ENCODE measurements around the gene ESD.

ESD gene

GRCh38 chr13:46745062-46745461, 51.9 kb downstream of the ESD start:
- no peak for DNase-seq

GRCh38 chr13:46743191-46743590, 53.8 kb downstream of the ESD start:
- no peak for DNase-seq

GRCh38 chr13:46739447-46740098, 57.4 kb downstream of the ESD start:
- no peak for DNase-seq

GRCh38 chr13:46738766-46739165, 58.2 kb downstream of the ESD start:
- no peak for DNase-seq

GRCh38 chr13:46738055-46738454, 58.9 kb downstream of the ESD start:
- no peak for DNase-seq

DNA sequence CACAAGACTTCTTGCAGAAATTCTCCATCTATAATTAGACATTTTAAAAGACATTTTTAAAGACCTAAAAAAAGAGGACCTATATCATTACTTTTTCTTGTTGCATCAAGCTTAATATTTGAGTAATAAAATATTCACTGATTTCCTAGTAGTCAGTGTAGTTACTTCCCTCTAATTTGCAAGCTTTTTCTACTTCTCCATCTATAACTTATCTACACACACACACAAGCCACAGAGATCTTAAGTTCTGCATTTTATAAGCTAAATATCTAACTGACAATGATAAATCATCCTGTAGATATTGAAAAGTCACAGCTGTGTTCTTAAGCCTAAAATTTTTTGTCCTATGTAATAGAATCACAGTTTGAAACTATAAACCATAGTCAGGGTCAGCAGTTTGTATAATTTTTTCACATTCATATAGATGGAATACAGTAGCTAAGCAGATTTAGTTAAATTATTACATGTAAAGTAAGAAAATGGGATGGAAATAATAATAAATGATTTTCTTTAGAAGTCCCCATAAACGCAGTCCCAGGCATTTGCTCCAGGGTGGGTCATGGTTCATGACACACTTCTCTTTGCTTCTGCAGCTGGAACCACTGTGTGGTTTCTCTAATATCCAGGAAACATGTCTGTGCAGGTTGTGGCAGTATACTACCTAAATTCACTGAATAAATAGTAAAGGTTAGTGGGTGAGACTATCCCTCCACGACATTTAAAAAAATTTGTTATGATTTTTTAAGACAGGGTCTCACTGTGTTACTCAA, 60.2 kb downstream of the ESD start:
- no peak for DNase-seq

GRCh38 chr13:46735425-46735824, 61.5 kb downstream of the ESD start:
- no peak for DNase-seq

DNA sequence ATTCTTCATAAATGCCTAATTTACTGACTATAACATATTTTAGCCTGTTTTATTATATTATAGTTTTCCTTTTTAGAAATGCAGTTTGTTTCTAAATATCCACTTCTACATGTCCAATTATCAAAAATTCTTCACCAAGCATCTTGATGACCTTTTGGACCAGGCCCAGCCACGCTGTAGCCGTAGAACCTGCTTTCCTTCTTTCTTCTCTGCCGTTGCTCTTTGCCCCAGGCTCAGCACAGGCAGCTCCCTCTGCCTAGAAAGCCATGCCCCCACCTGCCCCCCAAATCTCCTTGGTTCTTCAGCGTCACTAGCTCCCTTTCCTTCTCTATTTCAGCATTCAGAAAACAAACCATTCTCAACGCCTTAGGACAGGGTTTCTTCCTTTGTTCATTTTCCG, 65.4 kb downstream of the ESD start:
- DNase-seq, result no peak

- DNase-seq, result no peak
Observed at GRCh38 chr13:46728777-46729176, 68.2 kb downstream of the ESD start.

DNA sequence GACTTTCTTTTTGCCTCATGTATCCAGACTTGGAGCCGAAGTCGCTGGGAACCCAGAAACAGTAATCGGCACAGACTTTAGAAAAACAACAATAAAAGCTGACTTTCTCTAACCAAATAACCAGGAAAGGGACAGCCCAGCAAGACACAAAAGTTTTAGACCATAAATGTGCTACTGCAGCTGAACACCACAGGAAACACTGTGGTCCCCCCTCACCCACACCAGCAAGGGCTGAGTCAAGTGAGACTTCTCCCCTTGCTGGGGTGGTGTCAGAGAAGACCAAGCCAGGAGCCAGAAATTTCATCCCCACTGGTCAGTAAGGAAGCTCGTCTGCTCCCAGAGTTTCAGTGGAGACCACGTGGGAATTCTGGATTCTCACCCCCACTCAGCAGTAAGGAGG, 70.6 kb downstream of the ESD start:
- no peak for DNase-seq
